Bronchial epithelial cell (primary cell): ENCODE measurements around the gene PKP2. TPM values are rescaled to one million over a fixed set of nuclear protein-coding genes. Genes with fewer than 3 reads are reported as not detected.
"Not testable (repeated sequence)": the region's sequence is repeated elsewhere in the genome, so short reads cannot be mapped to it uniquely, and the experiment has no call there.

Experiments
- DNase-seq: peaks from one replicate; pipeline ENCODE4 v3.0.0-alpha.2; 2010; ENCODE audit warnings: low read depth
- FAIRE-seq: peaks from 2 replicates; lab custom pipeline; 2011; peaks lifted over from hg19 to GRCh38; lab: Jason Lieb, UNC
- H3K27me3 ChIP-seq: 2 replicates; pipeline ENCODE4 v1.5.1; 2011; ENCODE audit warnings: low read length; ENCODE audit not compliant: control insufficient read depth, insufficient read depth
- H3K36me3 ChIP-seq: 2 replicates; pipeline ENCODE4 v1.5.1; 2011; ENCODE audit warnings: low read length; ENCODE audit not compliant: control insufficient read depth, insufficient read depth
- H3K4me3 ChIP-seq: 2 replicates; pipeline ENCODE4 v1.5.1; 2011; ENCODE audit warnings: mild to moderate bottlenecking, low read depth, low read length, control low read depth
- total RNA-seq: library from RNA; depleted of rRNA; stranded (reverse); fragments of >200 nt; gene quantifications from 2 replicates; pipeline ENCODE4 v1.2.1, GENCODE V29; 2014
- TF ChIP-seq, protein P1 (sequence below): IDR thresholded peaks from 2 replicates; pipeline ENCODE4 v1.5.1; 2011; ENCODE audit warnings: mild to moderate bottlenecking, moderate library complexity, low read length, control low read depth, inconsistent platforms; ENCODE audit not compliant: insufficient read depth, severe bottlenecking

PKP2 gene
- total RNA-seq, 1 donor from 2014 or later = 74.5 TPM

DNA sequence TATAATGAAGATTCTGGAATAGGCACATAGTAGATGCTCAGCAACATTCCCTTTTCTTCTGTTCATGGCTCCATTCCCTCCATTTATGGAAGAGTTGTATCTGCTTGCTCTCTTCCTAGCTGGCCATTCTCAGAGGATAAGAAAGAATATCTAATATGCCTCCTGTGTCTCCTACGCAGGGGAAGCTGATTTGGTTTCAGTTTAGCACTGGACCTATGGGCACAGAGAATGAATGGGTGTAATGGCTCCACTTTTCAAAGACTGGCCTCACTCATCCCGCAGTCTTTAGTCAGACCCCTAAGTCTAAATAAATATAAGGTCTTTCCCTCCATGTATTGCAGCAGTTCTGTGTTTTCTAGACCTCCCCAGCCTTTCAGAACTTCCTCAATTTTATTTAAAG, 2.0 kb downstream of the PKP2 start:
- Histone ChIP-seq H3K27me3 (no peaks in the 10 kb centered on the region), H3K36me3 (no peaks in the 10 kb centered on the region), H3K4me3 (no peak overlapping the region)
- FAIRE-seq (no peak), DNase-seq (no peak)
- TF ChIP-seq, protein P1, sequence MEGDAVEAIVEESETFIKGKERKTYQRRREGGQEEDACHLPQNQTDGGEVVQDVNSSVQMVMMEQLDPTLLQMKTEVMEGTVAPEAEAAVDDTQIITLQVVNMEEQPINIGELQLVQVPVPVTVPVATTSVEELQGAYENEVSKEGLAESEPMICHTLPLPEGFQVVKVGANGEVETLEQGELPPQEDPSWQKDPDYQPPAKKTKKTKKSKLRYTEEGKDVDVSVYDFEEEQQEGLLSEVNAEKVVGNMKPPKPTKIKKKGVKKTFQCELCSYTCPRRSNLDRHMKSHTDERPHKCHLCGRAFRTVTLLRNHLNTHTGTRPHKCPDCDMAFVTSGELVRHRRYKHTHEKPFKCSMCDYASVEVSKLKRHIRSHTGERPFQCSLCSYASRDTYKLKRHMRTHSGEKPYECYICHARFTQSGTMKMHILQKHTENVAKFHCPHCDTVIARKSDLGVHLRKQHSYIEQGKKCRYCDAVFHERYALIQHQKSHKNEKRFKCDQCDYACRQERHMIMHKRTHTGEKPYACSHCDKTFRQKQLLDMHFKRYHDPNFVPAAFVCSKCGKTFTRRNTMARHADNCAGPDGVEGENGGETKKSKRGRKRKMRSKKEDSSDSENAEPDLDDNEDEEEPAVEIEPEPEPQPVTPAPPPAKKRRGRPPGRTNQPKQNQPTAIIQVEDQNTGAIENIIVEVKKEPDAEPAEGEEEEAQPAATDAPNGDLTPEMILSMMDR = no peak

- no peak for FAIRE-seq
- TF ChIP-seq, protein P1 = no peak
- Histone ChIP-seq H3K27me3 (no peaks in the 10 kb centered on the region), H3K36me3 (no peaks in the 10 kb centered on the region), H3K4me3 (no peak overlapping the region)
- peak; percentile 28 for DNase-seq
These were observed 3.1 kb downstream of the PKP2 start for GRCh38 chr12:32893458-32893857.

DNA sequence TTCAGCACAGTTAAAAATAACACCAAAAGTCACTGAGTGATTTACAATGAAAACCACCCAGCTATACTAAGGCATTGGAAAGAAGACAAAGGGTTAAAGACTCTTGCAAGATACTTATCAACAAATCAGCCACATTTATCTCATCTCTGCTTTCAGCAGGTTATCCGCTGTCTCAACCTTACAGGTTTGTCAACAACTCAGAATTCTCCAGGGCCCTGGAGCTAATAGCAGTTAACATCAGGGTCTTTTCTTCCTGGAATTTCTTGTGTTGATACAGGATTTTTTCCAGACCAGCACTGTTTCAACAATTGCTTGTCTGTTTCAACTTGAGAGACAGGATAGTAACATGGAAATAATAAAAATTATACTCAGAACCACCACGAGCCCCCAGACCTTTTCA, 3.5 kb downstream of the PKP2 start:
- TF ChIP-seq, protein P1 = no peak
- FAIRE-seq = no peak
- H3K36me3 ChIP-seq = no peaks in the 10 kb centered on the region
- DNase-seq = no peak
- no peaks in the 10 kb centered on the region for H3K27me3 ChIP-seq
- H3K4me3 ChIP-seq = no peak overlapping the region

DNA sequence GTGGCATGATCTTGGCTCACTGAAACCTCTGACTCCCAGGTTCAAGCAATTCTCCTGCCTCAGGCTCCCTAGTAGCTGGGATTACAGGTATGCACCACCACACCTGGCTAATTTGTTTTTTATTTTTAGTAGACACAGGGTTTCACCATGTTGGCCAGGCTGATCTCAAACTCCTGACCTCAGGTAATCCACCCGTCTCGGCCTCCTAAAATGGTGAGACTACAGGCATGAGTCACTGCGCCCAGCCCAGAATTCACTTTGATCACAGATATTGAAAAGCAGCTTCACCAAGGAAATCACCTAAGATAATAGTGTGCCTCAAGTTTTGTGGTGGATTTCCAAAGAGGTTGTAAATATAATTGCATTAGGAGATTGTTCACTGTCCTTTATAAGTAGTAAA, 4.2 kb downstream of the PKP2 start:
- H3K27me3 ChIP-seq, H3K36me3 ChIP-seq, H3K4me3 ChIP-seq, FAIRE-seq: not testable (repeated sequence)
- peak; percentile 67 for DNase-seq

- DNase-seq = peak; percentile 72
- FAIRE-seq = no peak
- TF ChIP-seq, protein P1 = no peak
- Histone ChIP-seq H3K4me3 (no peak overlapping the region), H3K27me3 (no peaks in the 10 kb centered on the region), H3K36me3 (no peaks in the 10 kb centered on the region)
These were observed 4.6 kb downstream of the PKP2 start for GRCh38 chr12:32891956-32892355.

- FAIRE-seq (no peak), DNase-seq (no peak)
- Histone ChIP-seq H3K27me3 (no peaks in the 10 kb centered on the region), H3K4me3 (no peak overlapping the region), H3K36me3 (no peaks in the 10 kb centered on the region)
- TF ChIP-seq, protein P1 = no peak
These were observed 5.1 kb downstream of the PKP2 start for GRCh38 chr12:32891526-32891925.
